OCI-M2 (cell line): ENCODE data around the gene TRPC3.

Experiments used
- DNase-seq: peaks from one replicate; lab custom pipeline; 2025; ENCODE audit not compliant: unreplicated experiment; lab: John Stamatoyannopoulos, UW

TRPC3 gene

GRCh38 chr4:121951521-121952110, at the start of gene TRPC3:
TSS of gene TRPC3 (minus strand) at chr4:121952060. CDS start at chr4:121951680, 380 bp downstream.
- no peak for DNase-seq

GRCh38 chr4:122000849-122001248, 49.0 kb upstream of the TRPC3 start:
- DNase-seq: no peak

DNA sequence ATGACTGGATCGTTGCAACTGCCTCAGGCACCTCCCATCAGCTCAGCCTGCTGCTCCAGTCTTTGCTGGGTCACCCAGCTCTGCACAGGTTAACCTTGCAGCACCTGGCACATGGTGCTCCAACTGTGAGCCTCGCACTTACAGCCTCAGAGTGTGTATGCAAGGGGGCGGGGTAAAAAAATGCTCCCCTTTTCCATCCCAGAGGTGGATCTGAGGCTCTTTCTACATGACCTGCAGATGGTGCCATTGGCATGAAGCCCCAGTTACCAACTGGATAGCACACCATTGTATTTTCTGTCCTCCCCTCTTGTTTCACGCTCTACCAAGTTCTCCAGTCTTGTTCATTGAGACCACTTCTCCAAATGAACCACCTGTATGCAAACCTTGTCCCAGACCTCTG, 46.2 kb upstream of the TRPC3 start:
- no peak for DNase-seq

DNA sequence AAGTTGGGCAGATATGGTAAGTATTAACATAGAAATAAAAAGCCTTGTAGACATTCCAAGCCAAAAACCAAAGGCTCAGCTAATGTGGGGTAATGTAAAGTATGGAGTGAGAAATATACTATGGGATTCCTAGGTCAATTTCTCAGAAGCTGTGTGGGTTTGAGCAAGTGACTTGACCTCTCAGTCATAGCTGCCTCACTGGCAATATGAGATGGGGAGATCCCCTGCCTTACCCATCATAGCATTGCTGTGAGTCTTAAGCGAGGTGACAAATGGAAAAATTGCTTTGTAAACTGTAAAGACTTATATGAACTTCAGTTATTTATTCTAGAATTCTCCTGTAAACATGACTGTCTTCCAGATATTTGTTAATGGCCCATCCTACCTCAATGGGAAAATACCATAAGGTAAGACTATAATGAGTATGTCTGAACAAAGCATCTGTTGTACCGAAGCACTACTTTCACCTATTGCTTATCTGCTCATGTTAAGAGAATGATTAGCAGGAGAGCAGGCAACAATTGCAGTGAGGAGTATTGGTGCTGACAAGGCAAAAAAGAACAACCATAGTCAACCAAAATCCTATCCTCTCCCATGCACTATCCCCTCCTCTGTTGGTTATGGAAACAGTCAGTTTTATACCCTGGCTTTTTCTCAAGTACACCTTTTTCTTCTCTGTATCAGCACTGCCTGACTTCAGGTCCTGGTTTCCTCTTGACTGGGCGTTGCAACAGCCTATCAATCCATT, 44.1 kb upstream of the TRPC3 start:
- DNase-seq: no peak

DNA sequence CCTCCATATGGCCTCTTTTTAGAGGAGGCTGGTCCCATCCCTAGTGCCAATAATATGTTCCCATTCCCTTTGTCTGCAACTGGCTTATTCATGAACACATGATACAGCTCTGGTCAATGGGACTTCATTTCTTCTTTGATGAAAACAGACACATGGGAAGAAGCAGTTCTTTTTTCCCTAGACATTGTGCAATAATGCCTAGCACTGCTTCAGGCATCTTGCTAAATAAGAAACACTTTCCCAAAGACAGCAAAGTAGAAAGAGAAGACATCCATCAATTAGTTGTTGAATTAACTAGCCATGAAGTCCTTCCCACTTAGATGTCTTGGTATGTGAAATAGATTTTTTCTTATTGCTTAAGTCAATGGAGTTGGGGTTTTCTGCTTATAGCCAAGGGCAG, 40.1 kb upstream of the TRPC3 start:
- no peak for DNase-seq

GRCh38 chr4:121990489-121990888, 38.6 kb upstream of the TRPC3 start:
- DNase-seq: no peak

DNA sequence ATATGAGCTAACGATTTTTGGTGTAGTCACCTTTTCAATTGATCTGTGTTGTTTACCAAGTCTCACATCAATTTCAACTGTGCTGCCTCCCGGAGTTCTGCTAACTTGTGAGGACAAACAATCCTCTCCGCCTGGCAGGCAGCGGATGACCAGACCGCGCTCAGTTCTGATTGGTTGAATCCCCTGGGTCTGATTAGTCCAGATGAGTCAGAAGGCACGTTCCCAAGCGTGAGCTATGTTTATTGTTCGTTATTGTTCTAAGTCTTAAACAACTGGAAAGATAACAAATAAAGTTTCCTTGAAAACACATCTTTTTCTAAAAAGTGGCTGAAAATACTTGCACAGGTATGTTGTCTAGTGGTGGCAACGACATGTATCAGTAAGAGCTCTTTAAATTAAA, 37.9 kb upstream of the TRPC3 start:
- DNase-seq: no peak

GRCh38 chr4:121988950-121989349, 37.1 kb upstream of the TRPC3 start:
- DNase-seq: no peak

DNA sequence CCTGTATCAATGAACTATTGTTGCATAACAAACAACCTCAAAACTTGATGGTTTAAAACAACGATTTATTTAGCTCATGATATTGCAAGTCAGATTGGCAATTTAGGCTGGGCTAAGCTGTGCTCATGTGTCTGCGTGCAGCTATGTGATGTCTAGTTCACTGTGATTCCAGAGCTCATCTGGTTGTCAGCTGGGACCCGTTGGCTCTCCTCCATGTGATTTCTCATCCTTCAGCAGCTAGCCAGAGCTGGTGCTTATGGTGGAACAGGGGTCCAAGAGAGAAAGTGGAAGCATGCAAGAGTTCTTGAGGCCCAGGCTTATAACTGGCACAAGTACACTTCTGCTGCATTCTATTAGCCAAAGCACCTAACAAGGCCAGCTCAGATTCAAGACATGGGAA, 28.8 kb upstream of the TRPC3 start:
- no peak for DNase-seq

- no peak for DNase-seq
Observed at GRCh38 chr4:121978172-121978516, 26.3 kb upstream of the TRPC3 start.

DNA sequence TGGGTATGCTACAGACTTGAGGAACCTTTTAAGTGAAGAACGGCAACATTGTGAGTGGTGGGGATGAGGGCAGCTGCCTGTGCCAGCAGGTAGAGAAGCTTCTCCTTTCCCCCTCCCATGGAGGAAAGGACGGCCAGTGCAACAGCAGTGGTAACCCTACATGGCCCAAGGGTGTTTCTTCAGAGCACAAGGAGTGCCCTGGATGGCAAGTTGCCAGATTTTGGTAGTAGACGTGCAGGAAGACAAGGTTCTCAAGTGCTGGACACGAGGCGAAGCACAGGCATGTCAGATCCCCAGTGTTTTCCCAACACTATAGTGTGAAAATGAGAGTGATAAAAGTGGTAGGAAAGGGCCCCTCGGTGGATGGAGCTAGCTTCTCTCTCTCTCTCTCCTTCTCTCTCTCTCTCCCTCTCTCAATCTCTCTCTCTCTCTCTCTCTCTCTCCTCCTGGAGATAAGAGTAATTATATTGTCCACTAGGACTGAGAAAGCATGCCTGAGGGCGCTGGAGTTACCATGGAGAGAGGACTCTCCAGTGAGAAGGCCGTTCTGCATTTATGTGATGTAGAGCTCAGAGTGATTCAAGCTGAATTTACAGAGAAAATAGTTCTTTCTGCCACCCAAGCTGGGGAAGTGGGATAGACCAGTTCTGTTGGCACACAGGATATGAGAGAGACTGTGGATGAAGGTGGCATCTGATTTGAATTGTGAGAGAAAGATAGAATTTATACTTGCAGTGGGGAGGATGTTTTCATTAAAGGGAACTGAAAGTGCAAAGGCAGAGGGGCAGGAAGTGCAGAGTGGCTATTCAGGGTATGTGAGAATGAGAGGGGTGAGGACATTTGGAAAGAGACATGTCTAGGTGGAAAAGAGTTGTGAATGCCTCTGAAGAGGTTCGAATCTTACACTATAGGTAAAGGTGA, 25.7 kb upstream of the TRPC3 start:
- DNase-seq: no peak

DNA sequence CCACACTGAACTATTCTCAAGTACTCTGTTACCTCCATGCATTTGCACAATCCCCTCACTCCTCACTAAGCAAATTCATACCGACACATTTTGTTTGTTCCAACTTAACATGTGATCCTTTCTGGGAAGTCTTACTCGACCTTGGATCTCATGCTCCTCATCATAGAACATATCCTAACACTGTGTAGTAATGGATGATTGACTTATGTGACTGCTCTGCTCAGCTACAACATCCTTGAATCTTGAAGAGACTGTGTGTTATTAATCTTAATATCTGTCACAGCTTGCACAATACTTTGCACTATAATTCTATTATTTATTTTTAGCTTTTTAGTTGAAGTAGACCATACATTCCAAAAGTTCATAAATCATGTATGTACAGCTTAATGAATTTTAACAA, 23.9 kb upstream of the TRPC3 start:
- DNase-seq: no peak

GRCh38 chr4:121973816-121974215, 22.0 kb upstream of the TRPC3 start:
- DNase-seq: no peak

DNA sequence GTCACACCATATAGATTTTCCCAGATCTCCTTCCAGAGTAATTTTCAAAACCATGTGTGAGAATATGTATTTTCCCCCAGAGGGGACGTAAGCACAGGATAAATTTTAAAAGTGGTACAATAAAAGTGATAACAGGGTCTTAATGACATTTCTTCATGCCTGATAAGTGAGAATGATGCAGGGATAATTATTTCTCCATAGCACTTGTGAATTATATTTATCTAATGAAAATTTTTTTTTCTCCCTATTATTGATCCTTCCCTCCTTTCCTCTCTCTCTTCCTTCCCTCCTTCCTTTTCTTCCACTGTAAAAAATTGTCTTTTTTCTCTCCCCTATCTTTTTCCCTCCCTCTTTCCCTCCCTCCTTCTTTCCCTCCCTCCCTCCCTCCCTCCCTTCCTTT, 17.0 kb upstream of the TRPC3 start:
- DNase-seq: no peak

DNA sequence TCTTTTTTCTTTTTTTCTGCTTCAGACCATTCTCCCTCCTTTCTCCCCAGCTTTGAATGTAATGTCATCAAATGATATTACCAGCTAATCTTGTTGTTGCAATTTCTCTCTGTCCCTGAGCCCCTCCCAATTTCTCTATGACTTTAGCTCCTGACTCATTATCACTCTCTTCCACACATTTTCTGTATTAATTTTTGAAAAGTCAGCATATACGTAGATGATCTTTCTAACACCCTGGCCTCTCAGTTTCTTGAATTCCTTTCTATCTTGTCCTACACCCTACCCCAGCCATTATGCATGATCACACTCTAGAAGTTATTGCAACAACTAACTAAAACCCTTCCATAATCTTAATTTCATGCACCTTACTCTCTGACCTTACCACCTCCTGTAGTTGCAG, 13.1 kb upstream of the TRPC3 start:
- no peak for DNase-seq

DNA sequence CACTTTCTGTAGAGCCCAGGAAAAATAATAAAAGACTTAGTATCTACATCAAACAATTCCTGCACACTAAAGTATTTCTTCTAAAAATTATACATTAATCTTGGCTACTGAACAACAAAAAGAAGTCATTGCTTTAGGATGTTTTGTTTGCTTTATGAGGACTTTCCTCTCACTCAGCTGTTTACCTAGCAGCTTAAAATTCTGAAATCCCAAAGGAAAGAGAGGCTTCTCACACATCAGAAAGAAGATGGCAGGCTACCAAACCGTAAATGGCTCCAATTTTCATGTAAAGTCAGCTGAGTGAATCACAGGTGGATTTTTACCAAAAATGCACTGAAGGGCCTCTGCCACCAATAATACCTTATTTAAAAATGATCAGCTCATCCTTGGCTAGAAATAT, 9.0 kb upstream of the TRPC3 start:
- DNase-seq: no peak

- no peak for DNase-seq
Observed at GRCh38 chr4:121958777-121959176, 6.9 kb upstream of the TRPC3 start.

GRCh38 chr4:121957266-121957665, 5.4 kb upstream of the TRPC3 start:
- DNase-seq: no peak

- DNase-seq: no peak
Observed at GRCh38 chr4:121953860-121954259, 2.0 kb upstream of the TRPC3 start.

DNA sequence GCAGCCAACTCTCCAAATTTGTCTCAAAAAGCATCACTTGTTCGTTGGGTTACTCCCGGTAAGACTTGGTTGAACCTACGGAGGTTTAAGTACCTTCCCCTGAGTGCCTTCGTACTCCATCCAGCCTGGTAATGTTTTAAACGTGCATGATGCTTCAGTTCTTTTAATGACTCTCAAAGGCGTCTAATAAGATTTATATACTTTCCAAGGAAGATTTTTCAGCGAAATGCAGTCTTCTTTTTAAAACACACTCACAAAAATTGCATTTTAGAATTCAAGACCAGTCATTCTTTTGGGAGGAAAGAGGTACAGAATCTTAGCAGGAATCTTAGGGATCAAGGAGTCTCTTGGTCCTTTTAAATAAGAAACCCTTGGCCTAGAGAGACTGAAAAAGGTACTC, 430 bp upstream of the TRPC3 start:
- DNase-seq: no peak

DNA sequence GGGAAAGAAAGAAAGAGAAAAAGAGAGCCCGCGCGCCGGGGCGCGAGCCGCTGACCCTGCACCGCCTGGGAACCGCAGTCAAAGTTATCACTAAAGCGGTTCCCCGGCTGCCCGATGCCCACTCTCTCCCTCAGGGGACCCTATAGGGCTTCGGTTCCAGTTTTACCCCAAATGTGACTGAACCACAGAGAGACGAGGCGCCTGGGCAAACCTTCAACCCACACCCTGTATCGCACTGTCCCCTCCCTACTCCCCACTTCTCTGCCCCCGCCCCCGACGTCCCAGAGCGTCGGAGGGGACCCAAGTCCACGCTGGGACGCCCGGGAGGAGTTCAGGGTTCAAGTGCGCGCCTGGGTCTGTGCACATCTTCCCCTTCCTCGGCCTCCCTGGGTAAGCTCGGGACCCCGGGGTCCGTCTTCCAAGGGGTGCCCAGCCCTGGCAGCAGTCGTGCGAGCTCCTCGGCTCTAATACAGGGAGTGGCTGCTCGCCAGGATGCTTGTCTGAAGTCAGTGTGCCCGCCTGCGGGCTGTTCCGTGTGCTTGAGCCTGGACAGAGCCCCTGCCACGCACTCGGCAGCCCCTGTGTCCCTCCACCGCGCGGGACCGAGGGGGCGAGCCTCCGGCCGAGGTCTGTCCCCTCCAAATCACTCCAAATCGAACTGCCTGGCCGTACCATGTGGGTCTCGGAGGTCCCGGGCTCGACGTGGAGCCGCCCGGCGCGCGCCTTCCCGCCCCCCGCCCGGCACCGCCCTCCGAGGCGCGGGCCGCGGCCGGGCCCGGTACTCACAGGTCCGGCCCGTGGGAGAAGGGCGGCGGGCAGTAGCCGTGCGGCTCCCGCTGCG, 960 bp downstream of the TRPC3 start:
- DNase-seq: no peak
